ENCODE measurements around the gene SYNE2. TPM values are rescaled to one million over a fixed set of nuclear protein-coding genes. Genes with fewer than 3 reads are reported as not detected.
A peak's percentile ranks its signal among the peaks of the same experiment; 100 is the strongest.

SYNE2 gene
- total RNA-seq, 1 experiment from 2014 or later = 71.1 TPM

DNA sequence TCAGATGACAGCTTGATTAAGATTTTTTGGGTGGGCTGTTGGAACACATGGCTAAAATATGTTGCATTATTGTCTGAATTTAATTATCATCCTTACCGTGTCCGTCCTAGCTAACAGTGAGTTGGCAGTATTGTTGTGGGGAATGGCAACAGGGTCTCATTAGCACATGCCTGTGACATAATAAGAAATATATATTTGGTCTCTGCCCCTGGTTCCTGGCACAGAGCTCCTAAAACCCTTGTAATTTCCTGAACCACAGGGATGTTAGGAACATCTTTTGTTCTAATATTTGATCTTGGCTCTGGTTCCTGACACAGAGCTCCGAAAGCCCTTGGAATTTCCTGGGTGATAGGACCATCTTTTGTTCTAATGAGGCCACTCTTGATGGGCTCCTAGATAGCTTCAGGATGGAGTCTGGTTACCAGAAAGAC lies 76.0 kb downstream of the SYNE2 start:
- no peak for DNase-seq (ENCODE audit: low spot score)
- peak overlapping the region; percentile 9; the same call in 1 of the 2 replicates for H3K27ac Mint-ChIP-seq
- TF ChIP-seq IRF2 (CRISPR knock-in tag; IDR thresholded peaks at IDR 0.05; ENCODE audit: borderline replicate concordance, low read depth) = no peak
- TF ChIP-seq ZNF138 (CRISPR knock-in tag; conservative IDR thresholded peaks at IDR 0.05) = no peak
- TF ChIP-seq, protein P1, sequence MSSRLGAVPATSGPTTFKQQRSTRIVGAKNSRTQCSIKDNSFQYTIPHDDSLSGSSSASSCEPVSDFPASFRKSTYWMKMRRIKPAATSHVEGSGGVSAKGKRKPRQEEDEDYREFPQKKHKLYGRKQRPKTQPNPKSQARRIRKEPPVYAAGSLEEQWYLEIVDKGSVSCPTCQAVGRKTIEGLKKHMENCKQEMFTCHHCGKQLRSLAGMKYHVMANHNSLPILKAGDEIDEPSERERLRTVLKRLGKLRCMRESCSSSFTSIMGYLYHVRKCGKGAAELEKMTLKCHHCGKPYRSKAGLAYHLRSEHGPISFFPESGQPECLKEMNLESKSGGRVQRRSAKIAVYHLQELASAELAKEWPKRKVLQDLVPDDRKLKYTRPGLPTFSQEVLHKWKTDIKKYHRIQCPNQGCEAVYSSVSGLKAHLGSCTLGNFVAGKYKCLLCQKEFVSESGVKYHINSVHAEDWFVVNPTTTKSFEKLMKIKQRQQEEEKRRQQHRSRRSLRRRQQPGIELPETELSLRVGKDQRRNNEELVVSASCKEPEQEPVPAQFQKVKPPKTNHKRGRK (CRISPR knock-in tag; IDR thresholded peaks at IDR 0.05; ENCODE audit: borderline replicate concordance) = no peak
- no peak for TF ChIP-seq CBFB (CRISPR knock-in tag; IDR thresholded peaks at IDR 0.05; ENCODE audit: low read depth)
- TF ChIP-seq, protein P2, sequence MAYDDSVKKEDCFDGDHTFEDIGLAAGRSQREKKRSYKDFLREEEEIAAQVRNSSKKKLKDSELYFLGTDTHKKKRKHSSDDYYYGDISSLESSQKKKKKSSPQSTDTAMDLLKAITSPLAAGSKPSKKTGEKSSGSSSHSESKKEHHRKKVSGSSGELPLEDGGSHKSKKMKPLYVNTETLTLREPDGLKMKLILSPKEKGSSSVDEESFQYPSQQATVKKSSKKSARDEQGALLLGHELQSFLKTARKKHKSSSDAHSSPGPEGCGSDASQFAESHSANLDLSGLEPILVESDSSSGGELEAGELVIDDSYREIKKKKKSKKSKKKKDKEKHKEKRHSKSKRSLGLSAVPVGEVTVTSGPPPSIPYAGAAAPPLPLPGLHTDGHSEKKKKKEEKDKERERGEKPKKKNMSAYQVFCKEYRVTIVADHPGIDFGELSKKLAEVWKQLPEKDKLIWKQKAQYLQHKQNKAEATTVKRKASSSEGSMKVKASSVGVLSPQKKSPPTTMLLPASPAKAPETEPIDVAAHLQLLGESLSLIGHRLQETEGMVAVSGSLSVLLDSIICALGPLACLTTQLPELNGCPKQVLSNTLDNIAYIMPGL (CRISPR knock-in tag; IDR thresholded peaks at IDR 0.05) = no peak
- TF ChIP-seq, protein P3, sequence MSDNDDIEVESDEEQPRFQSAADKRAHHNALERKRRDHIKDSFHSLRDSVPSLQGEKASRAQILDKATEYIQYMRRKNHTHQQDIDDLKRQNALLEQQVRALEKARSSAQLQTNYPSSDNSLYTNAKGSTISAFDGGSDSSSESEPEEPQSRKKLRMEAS (CRISPR knock-in tag; IDR thresholded peaks at IDR 0.05) = no peak
- no peak for TF ChIP-seq GABPB1 (CRISPR knock-in tag; IDR thresholded peaks at IDR 0.05)
- TF ChIP-seq ZNF219 (CRISPR knock-in tag; IDR thresholded peaks at IDR 0.05; ENCODE audit: borderline replicate concordance) = no peak
- no peak for TF ChIP-seq GRHL2 (CRISPR knock-in tag; IDR thresholded peaks at IDR 0.05; ENCODE audit: insufficient replicate concordance, severe bottlenecking)
- no peak for TF ChIP-seq ZNF423 (CRISPR knock-in tag; IDR thresholded peaks at IDR 0.05)
- TF ChIP-seq ELF4 (CRISPR knock-in tag; IDR thresholded peaks at IDR 0.05; ENCODE audit: low read depth) = no peak
- TF ChIP-seq ZNF671 (CRISPR knock-in tag; IDR thresholded peaks at IDR 0.05) = no peak
- TF ChIP-seq, protein P4, sequence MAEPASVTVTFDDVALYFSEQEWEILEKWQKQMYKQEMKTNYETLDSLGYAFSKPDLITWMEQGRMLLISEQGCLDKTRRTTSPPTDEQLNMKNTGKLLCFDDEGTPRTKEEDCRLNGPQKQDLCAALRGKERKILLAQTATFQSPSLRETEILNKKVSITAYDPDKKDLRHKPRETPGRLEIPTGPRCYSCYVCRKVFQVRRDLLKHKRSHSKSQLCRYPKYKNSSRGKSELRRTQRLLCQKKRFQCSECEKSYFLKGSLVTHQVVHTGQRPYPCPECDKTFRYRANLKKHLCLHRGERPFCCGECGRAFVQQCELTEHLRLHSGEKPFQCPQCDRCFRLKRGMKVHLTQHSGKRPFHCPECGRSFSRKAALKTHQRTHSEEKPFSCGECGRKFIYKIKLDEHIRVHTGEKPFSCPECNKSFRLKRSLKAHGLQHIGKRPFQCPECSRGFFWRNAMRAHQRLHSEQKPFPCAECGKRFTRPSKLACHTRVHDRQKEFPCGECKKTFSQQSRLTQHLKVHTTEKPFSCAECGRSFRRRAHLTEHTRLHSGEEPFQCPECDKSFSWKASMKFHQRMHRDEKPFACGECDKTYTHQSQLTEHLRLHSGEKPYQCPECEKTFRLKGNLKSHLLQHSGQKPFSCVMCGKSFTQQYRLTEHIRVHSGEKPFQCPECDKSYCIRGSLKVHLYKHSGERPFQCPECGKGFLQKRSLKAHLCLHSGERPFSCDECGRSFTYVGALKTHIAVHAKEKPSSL (CRISPR knock-in tag; conservative IDR thresholded peaks at IDR 0.05) = no peak
- TF ChIP-seq, protein P5, sequence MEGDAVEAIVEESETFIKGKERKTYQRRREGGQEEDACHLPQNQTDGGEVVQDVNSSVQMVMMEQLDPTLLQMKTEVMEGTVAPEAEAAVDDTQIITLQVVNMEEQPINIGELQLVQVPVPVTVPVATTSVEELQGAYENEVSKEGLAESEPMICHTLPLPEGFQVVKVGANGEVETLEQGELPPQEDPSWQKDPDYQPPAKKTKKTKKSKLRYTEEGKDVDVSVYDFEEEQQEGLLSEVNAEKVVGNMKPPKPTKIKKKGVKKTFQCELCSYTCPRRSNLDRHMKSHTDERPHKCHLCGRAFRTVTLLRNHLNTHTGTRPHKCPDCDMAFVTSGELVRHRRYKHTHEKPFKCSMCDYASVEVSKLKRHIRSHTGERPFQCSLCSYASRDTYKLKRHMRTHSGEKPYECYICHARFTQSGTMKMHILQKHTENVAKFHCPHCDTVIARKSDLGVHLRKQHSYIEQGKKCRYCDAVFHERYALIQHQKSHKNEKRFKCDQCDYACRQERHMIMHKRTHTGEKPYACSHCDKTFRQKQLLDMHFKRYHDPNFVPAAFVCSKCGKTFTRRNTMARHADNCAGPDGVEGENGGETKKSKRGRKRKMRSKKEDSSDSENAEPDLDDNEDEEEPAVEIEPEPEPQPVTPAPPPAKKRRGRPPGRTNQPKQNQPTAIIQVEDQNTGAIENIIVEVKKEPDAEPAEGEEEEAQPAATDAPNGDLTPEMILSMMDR (IDR thresholded peaks at IDR 0.05) = no peak
- TF ChIP-seq, protein P6, sequence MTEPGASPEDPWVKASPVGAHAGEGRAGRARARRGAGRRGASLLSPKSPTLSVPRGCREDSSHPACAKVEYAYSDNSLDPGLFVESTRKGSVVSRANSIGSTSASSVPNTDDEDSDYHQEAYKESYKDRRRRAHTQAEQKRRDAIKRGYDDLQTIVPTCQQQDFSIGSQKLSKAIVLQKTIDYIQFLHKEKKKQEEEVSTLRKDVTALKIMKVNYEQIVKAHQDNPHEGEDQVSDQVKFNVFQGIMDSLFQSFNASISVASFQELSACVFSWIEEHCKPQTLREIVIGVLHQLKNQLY (CRISPR knock-in tag; IDR thresholded peaks at IDR 0.05) = no peak
- no peak for TF ChIP-seq NR2C2 (CRISPR knock-in tag; IDR thresholded peaks at IDR 0.05)
- TF ChIP-seq, protein P7, sequence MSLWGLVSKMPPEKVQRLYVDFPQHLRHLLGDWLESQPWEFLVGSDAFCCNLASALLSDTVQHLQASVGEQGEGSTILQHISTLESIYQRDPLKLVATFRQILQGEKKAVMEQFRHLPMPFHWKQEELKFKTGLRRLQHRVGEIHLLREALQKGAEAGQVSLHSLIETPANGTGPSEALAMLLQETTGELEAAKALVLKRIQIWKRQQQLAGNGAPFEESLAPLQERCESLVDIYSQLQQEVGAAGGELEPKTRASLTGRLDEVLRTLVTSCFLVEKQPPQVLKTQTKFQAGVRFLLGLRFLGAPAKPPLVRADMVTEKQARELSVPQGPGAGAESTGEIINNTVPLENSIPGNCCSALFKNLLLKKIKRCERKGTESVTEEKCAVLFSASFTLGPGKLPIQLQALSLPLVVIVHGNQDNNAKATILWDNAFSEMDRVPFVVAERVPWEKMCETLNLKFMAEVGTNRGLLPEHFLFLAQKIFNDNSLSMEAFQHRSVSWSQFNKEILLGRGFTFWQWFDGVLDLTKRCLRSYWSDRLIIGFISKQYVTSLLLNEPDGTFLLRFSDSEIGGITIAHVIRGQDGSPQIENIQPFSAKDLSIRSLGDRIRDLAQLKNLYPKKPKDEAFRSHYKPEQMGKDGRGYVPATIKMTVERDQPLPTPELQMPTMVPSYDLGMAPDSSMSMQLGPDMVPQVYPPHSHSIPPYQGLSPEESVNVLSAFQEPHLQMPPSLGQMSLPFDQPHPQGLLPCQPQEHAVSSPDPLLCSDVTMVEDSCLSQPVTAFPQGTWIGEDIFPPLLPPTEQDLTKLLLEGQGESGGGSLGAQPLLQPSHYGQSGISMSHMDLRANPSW (CRISPR knock-in tag; conservative IDR thresholded peaks at IDR 0.05; ENCODE audit: low read depth) = no peak
- no peak for TF ChIP-seq CREM (CRISPR knock-in tag; IDR thresholded peaks at IDR 0.05)
- no peak for TF ChIP-seq ATF1 (CRISPR knock-in tag; IDR thresholded peaks at IDR 0.05)
- TF ChIP-seq, protein P8, sequence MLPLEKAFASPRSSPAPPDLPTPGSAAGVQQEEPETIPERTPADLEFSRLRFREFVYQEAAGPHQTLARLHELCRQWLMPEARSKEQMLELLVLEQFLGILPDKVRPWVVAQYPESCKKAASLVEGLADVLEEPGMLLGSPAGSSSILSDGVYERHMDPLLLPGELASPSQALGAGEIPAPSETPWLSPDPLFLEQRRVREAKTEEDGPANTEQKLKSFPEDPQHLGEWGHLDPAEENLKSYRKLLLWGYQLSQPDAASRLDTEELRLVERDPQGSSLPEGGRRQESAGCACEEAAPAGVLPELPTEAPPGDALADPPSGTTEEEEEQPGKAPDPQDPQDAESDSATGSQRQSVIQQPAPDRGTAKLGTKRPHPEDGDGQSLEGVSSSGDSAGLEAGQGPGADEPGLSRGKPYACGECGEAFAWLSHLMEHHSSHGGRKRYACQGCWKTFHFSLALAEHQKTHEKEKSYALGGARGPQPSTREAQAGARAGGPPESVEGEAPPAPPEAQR (CRISPR knock-in tag; IDR thresholded peaks at IDR 0.05) = no peak
- POLR2A ChIA-PET = interaction anchor here (0.6 kb wide), 1 partner anchor 108 kb away, joined by 3 read pairs; no protein-coding TSS in a partner anchor
- no peak overlapping the region for H3K4me3 Mint-ChIP-seq
- peaks cover 10% of the 10 kb centered on the region for H3K9me3 Mint-ChIP-seq
- H3K4me1 Mint-ChIP-seq = peaks cover 31% of the 10 kb centered on the region
- ATAC-seq = no peak
- H3K36me3 Mint-ChIP-seq = peaks cover 14% of the 10 kb centered on the region
- CTCF ChIA-PET = no interaction called here
- no peaks in the 10 kb centered on the region for H3K27me3 Mint-ChIP-seq (ENCODE audit: low read depth)
